ENCODE measurements around the gene LSAMP.

The LSAMP gene

GRCh38 chr3:116445311-116445841 lies at the start of gene LSAMP:
TSS of gene LSAMP (minus strand) at chr3:116445487.
- no peak for DNase-seq (ENCODE audit: low spot score)

- DNase-seq (ENCODE audit: low spot score): no peak
These were observed 47.1 kb upstream of the LSAMP start for GRCh38 chr3:116492379-116492778.

GRCh38 chr3:116483135-116483534 lies 37.8 kb upstream of the LSAMP start:
- DNase-seq (ENCODE audit: low spot score): no peak

GRCh38 chr3:116476691-116477090 lies 31.4 kb upstream of the LSAMP start:
- no peak for DNase-seq (ENCODE audit: low spot score)

GRCh38 chr3:116474801-116475200 lies 29.5 kb upstream of the LSAMP start:
- DNase-seq (ENCODE audit: low spot score): no peak

GRCh38 chr3:116474032-116474780 lies 28.9 kb upstream of the LSAMP start:
- DNase-seq (ENCODE audit: low spot score): no peak

GRCh38 chr3:116473602-116474001 lies 28.3 kb upstream of the LSAMP start:
- DNase-seq (ENCODE audit: low spot score): no peak

- no peak for DNase-seq (ENCODE audit: low spot score)
These were observed 25.4 kb upstream of the LSAMP start for GRCh38 chr3:116470605-116471197.

GRCh38 chr3:116469546-116469945 lies 24.3 kb upstream of the LSAMP start:
- no peak for DNase-seq (ENCODE audit: low spot score)

GRCh38 chr3:116464276-116464798 lies 19.1 kb upstream of the LSAMP start:
- no peak for DNase-seq (ENCODE audit: low spot score)

GRCh38 chr3:116453666-116454346 lies 8.5 kb upstream of the LSAMP start:
- no peak for DNase-seq (ENCODE audit: low spot score)

- DNase-seq (ENCODE audit: low spot score): no peak
These were observed 4.5 kb upstream of the LSAMP start for GRCh38 chr3:116449546-116450350.

- DNase-seq (ENCODE audit: low spot score): no peak
These were observed 703 bp upstream of the LSAMP start for GRCh38 chr3:116445990-116446389.

- no peak for DNase-seq (ENCODE audit: low spot score)
These were observed 422 bp downstream of the LSAMP start for GRCh38 chr3:116444819-116445310.

- DNase-seq (ENCODE audit: low spot score): no peak
These were observed 1.1 kb downstream of the LSAMP start for GRCh38 chr3:116444115-116444747.

GRCh38 chr3:116443191-116443661 lies 2.1 kb downstream of the LSAMP start:
- no peak for DNase-seq (ENCODE audit: low spot score)

- DNase-seq (ENCODE audit: low spot score): no peak
These were observed 2.8 kb downstream of the LSAMP start for GRCh38 chr3:116442331-116443021.

GRCh38 chr3:116441652-116442051 lies 3.6 kb downstream of the LSAMP start:
- no peak for DNase-seq (ENCODE audit: low spot score)

- DNase-seq (ENCODE audit: low spot score): no peak
These were observed 5.1 kb downstream of the LSAMP start for GRCh38 chr3:116440196-116440595.

- DNase-seq (ENCODE audit: low spot score): no peak
These were observed 11.7 kb downstream of the LSAMP start for GRCh38 chr3:116433552-116433951.
